Non-pigmented ciliary epithelial cell (primary cell): ENCODE measurements around the gene S100A11.
"Not testable (repeated sequence)": the region's sequence is repeated elsewhere in the genome, so short reads cannot be mapped to it uniquely, and the experiment has no call there.

Experiments used
- DNase-seq: peaks from one replicate; pipeline ENCODE4 v3.0.0-alpha.2; 2010; ENCODE audit warnings: low read depth

The S100A11 gene

DNA sequence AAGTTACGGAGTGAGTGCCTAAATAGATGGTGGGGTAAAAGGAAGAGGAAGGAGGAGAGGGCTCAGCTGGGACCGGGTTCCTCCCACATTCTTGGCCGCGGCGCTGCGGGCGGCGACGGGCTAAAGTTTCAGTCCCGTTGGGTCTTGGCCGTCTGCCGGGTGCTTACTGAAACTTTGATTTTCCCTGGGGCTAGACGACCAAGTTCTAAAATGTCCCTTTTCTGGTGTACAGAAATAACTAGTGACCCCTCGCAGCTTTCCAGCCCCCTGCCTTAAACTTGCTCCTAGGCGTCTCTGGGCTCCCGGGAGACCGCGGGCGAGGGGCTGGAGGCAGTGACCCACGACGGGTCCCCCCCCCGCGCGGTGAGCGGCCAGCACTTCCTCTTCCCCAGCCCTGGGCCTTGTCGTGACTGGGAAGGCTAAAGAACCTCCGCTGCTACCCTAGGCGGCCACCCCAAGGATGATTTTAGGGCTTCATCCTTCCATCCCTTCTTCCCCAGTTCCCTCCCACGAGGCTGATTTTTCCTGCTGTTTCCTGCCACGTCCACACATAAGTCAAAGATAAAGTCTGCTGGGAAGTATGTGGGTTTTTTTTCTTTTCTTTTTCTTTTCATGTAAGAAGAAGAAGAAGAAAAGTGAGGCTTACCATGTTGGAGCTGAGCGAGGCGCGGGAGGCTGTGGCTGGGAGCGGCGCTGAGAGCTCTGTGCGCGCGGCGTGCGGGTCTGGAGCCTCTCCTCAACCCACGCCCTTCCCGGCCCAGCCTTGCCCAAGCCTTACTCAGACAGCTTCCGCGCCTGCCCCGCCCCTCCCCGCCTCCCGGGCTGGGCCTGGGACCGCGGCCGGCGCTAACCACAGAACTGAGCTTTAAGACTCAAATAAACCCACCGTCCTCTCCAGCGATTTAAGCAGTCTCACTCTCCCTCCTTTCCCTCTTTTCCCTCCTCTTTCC lies at the start of gene S100A11:
Gene S100A11, minus strand, starts transcription at position 738 of the 950 bp plus-strand sequence. Its CDS starts 89 bp downstream, at position 649.
- no peak for DNase-seq

DNA sequence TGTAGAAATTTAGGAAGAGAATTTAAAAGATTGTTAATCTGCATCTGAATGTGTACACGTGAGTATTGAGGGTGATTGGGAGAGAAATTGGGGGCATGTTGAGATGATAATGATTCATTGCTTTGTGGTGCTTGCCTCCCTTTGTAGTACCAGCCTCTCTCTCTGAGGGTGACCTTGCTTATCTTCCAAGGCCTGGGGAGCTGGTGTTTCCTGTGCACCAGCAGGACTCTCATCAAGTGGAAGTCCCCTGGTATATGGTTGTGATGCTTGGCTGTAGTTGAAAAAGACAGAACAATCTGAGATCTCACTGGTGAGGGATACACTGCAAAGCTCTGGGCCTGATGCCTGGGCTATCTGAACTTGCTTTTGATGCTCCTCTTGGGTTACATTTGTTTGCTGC lies 48.0 kb upstream of the S100A11 start:
- DNase-seq: no peak

DNA sequence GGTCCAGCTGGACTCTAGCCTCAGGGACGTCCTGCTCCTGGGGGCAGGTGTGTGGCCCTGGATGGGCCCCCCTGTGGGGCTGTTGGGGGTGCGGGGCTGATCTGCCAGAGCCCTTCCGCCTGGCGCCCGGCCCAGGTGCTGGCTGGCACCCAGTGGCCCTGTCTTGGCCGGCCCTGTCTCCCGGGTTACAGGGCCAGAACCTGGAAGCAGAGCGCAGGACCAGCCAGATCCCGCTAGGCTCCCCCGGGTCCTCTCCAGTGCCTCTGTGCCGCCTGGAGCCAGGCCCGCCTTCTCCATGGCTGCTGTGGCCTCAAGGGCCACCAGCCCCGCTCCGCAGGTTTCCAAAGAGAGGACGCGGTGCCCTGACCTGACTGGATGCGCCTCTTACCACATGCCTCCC lies 44.2 kb upstream of the S100A11 start:
- not testable (repeated sequence) for DNase-seq

DNA sequence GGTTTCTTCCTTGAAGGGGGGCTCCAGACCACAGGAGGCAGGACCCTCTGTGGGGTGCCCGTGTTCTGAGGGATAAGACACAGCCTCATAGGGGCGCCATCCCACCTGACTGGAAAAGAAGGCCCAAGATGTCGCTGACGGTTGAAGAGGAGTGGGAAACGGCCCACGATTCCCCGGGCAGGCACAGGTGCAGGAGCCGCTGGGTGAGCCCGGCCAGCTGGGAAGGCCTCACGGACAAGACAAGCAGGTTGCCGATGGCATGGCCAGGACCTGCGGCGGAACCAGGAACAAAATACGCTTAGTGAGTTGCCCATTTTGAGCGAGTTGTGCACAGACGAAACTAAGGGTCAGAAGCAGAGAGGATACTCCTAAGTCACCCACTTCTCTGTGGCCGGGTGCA lies 43.7 kb upstream of the S100A11 start:
- DNase-seq: not testable (repeated sequence)

DNA sequence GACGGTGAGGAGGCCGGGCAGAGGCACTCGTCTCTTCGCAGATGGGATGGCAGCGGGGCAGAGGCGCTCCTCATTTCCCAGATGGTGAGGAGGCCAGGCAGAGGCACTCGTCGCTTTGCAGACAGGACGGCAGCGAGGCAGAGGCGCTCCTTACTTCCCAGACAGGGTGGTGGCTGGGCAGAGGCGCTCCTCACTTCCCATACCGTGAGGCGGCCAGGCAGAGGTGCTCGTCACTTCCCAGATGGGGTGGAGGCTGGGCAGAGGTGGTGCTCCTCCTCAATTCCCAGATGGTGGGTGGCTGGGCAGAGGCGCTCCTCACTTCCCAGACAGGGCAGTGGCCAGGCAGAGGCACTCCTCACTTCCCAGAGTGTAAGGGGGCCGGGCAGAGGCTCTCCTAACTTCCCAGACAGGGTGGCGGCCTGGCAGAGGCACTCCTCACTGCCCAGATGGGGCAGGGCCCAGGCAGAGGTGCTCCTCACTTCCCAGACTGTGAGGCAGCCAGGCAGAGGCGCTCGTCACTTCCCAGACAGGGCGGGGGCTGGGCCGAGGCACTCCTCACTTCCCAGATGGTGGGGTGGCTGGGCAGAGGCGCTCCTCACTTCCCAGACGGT lies 42.1 kb upstream of the S100A11 start:
- no peak for DNase-seq

DNA sequence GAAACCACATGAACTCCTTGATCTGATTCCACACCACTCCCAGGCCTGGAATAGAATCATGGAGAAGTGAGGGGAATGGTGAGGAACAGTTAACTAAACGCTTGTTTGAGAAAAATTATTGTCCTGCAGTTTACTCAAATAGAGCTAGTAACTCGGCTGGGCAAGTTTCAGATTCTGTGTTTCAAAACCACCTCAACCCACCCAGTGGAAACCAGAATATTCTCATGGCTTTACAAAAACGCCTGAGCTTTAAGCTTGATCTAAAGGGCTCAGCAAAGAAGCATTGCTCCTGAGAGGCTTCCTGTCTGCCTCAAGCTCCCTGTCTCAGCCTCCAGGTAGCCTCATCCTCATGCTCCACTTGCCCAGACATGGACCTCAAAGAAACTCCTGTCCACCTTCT lies 35.5 kb upstream of the S100A11 start:
- DNase-seq: no peak

DNA sequence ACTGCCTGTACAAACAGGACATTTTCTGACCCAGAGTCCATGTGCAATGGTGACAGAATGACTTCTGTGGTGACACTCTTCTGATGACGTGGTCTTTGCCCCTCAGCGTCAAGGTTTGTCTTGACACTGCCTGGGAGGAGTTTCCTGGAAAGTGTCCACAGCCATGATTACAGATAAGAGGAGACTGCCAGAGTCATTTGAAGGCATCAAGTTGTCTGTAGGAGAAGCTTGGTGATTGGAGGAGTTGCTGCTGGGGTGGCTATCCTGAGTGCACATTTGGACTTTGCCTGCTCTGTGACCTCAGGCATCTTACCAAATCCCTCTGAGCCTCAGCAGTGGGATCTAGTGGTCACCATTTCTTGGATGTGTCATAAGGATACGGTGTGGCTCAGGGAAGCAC lies 34.3 kb upstream of the S100A11 start:
- no peak for DNase-seq

DNA sequence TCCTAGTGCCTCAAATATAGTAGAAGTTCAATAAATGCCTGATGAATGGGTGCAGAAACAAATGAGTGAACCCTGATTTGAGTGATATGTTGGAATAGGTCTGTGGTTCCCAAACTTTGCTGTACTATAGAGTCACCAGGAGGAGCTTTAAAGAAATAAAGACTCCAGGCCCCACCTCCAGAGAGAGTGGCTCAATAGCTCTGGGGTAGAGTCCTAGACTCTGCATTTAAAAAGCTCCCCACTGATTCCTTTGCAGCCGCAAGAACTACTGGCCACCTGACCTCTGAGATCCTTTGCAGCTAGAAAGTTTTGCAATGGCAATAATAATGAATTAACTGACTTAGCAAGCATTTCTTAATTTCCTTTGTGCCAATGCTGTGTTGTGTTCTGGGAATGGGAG lies 31.1 kb upstream of the S100A11 start:
- no peak for DNase-seq

DNA sequence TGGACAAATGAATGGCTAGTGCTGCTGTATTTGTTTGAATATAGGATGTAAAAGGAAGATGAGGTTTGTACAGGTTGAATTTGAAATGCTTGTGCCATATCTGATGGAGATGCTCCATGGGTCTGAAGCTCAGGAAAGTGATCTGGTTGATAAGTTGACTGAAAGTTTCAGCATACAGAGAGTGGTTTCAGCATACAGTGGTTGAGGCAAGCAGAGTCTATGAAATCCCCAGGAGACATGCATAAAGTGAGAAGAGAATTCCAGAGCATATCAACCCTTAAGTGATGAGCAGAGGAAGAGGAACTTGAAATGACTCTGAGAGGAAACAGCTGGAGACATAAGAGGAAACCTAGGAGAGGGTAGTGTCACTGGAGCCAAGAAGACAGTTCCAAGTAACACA lies 30.3 kb upstream of the S100A11 start:
- DNase-seq: no peak

DNA sequence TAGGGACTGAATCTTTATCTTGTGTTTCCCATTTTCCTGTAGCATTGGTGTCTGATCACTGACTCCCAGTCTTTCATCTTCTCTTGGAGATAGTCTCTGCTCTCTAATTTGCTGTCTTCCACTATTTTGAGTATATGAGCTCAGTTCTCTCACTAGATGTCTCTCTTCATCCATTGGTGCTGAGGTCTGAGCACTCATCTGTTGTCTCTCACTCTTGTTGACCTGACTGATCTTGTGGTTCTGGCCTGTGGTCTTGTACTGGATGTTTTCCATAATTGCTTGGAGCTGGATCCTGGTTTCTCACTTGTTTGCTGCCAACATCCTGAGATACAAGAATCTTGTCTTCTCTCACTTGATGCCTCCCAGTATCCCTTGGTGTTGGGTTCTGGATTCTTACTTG lies 25.1 kb upstream of the S100A11 start:
- no peak for DNase-seq

DNA sequence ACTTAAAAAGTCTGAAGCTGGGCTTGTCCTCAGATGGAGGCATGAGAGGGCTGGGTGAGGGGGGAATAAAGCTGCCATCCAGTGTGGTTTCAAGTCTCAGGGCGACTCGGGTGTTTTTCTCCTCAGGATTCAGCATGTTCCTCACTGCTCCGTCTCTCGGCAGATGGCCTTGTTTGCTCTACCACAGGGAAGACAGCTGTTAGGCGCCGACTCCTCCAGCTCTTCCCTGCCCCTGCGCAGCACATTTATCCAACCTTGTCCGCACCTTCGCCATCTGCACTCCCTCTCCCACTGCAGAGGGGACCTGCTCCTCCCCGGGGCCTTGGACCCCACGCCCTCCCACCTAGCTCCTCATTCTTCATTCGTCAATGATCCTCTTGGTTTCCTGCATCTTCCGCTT lies 16.6 kb upstream of the S100A11 start:
- no peak for DNase-seq

DNA sequence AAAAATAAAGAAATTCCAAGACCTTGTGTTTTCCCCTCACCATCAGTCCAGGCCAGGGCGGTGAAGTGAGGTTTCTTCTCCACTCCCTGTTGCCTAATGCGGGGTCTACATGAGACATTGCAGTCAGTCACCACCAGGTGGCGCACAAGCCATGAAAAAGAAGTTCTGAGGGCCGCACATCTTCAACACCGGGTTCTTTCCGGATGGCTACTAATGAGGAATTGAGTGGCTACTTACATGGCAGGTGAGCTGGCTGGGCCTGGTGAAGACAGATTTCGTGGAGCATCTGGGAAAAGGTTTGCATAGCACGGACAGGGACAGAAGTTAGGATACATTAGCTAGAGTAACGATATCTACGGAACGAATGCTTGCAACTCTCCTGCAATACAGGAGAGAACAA lies 15.8 kb upstream of the S100A11 start:
- DNase-seq: no peak

DNA sequence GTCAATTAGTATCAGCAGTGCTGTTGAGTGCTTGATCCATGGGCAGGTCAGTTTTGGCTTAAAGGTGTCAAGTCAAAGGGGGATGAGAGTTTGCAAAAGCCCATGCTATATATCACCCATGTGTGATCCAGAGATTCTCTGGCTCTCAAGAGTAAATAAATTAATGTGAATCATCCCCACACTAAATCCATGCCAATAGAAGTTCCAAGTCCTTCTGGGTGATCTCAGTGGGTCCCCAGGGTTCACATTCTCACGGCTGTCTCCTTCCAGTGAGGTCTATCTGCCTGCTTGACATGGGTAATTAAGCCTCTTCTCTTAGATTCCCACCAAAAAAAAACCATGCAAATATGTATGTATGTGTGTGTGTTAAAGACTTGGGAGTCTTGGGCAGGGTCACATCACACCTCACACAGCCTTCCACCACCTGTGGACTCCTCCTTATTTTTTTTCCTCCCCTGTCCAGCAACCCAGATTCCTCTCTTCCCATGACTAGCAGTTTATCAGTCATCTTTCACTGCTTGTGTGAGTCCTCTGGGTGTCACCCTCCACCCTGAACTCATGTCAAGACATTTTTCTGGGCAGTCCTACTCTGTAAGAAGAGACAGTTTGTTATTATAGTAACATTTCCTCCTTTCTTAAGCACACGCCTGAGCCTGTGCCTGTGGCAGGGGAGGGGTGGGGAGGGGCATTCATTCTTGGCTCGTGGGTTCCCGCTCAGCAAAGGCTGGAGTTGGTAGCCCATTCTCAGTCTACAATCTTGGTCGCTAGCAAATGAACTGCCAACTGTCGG lies 14.3 kb upstream of the S100A11 start:
- DNase-seq: no peak

DNA sequence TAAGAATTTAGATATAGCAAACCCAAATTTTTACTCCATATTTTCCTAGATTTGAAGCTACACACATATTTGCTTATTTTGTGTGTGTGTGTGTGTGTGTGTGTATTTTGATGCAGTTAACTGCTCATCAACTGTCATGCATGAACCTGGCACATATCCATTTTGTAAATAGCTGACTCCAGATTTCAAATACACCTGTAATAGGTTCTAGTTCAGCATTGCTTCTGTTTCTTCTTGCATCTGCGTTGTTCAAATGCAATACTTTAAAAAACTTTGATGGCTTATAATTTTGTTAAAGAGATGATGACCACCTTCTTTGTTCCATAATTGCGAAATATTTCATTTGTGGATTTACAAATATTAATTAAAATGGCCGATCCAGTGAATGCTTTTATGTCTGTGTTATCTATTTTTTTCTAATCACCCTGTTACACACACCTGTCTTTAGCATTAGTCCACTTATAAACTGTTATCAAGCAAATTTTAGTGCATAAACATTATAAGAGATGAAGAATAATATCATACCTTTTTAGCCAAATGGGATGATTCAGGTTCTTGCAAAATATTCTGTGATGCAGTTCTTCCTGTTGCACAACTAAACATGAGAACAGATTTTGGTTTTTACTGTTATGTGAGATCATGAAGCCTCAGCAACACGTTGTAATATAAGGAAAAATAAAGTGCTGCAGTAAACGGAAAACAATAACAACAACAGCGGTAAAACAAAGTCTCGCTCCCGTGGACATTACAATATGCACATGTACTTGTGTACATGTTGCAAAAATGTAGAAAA lies 12.7 kb upstream of the S100A11 start:
- no peak for DNase-seq

DNA sequence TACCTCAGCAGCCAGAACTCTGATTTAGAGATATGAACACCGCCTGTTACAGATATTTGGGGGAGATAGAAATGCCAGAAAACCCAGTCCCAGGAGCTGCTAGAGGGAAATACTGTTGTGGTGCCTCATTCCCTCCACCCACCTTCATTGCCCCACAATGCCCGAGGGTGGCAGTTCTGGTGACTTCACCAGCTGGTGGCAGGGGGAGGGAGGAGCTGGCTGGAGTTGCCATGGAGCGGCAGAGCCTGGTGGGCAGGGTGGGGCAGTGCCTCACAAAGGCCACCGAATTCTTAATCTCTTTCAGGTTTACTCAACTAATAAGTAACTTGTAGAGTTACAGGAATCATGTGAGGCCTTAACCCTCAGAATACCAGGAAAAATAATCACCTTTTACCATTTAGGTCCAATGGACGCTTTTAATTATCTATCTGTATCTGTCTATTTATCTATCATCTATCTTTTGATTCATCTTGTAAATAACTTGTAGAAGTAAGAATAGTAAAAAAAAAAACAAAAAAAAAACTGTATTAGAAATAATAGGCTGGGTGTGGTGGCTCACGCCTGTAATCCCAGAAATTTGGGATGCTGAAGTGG lies 11.7 kb upstream of the S100A11 start:
- no peak for DNase-seq

DNA sequence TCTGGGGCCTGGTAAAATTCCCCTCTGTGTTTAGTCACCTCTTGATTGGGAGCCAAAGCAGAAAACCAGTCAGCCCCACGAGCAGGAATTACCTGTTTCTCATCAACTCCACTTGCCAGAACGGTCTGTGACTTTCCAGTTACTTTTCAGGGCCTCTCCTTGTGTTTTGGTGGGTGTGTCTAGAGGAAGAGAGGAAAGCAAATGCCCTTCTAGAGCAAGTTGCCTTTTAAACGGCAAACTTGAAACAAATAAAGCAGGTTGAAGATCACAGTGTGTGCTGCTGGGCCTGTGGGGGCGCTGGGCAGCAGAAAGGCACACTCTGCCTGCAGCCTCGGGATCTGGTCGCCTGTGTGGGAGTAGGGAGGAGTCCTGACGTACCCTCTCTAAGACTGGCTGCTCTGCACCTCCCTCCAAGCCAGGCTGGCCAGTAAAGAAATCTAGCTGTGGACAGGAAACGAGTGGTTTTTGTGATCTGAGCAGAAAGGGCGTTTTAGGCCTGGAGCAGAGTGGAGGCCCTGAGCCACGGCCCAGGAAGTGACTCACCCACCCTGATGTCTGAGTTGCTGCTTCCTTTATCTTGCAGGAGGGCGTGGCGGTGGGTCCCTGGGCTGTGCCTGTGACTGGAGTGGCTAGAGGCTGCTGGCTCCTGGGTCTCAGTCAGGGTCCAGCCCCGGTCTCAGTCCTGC lies 11.1 kb upstream of the S100A11 start:
- DNase-seq: peak; percentile 99

DNA sequence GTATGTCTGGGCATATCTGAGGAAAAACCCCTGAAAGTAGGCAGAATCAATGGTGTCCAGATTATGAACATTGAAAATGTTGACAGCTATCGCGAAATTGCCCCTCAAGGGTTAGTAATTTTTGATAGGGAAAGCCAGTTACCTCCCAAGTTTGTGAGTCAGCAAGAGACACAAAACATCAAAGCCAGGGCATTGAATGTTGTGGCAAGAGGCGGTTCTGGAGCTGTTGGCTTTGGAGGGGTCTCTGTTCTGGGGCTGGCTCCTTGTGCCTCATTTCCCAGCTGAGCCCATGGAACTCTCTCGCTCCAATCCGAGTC lies 10.6 kb upstream of the S100A11 start:
- no peak for DNase-seq

DNA sequence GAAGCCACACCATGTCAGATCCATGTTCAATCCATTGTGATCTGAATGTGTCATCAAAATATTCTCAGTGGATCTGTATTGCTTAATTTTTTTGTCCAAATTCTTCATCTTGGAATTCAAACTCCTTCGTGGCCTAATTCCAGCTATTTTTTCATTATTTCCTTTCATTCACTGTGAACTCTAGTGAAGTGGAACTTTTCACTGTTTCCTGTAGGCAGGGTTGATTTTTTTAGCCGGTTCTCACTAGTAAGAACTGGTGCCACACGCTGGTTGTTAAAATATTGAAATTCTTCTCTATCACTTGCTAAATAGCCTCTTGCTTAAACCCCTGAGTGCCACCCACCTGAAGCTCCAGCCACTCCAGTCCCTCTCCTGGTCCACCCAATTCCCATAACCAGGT lies 7.6 kb upstream of the S100A11 start:
- DNase-seq: no peak

DNA sequence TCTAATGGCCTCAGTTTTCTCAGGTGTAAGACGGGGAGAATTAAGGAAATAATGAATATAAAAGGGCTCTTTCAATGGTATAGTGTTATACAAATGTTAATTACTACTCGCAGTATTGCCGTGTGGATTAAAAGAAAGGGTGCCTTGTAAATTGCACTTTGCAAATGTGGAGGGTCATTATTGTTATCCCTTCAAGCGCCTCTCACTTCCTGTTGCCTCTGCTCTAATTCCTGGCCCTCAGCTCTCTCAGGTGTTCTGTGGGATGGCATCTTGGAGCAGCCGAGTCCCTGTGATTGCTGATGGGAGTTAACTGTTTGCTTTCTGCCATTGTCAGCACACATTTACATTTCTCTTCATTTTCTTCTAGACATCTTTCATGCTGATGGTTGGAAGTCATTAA lies 7.1 kb upstream of the S100A11 start:
- DNase-seq: no peak

DNA sequence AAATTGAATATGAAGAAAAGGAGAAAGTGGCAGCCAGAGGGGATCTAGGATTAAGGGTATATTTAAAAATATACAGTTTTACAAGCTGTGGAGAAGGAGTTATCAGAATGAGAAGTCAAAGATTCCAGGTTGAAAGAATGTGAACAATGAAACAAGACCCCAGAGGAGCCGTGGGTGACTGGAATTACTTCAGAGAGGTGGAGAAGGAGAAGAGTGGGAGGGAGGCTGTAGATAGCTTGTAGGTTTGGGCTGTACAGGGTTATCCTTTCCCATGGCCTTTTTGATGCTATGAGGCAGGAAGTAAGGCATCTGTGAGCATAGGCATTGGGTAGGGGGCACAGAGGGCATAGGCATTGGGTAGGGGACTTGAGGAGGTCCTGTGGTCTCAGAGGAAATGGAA lies 5.2 kb upstream of the S100A11 start:
- DNase-seq: no peak

DNA sequence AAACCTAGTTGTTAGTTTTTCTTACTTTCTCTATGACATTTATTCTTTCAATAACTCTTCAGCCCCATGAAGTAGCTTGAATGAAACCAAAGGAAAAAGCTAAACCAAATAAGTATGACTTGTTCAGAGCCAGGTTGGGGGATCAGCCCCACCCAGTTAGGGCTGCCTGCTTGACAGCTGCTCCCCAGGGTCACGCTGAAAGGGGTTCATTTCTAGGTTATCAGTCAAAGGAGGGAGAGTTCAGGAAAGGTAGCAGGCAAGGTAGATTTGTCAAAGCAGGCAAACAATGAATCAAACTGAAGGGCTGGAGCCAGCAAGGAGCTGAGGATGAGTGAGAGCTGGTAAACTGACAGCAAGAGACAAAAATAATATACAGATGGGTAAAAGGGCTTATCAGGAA lies 3.1 kb upstream of the S100A11 start:
- no peak for DNase-seq
